Panc1 (cell line): ENCODE results near the gene MRPS27.

Experiments
- CTCF ChIP-seq: fragments of 450-650 bp; IDR thresholded peaks from 2 replicates; pipeline ENCODE4 v1.5.1; 2017; ENCODE audit warnings: mild to moderate bottlenecking
- POLR2AphosphoS5 ChIP-seq: IDR thresholded peaks from 2 replicates; pipeline ENCODE4 v1.6.1; 2012; ENCODE audit warnings: mild to moderate bottlenecking, low read depth, low read length, moderate library complexity
- SIN3A ChIP-seq: IDR thresholded peaks from 2 replicates; pipeline ENCODE4 v1.6.1; 2012; ENCODE audit warnings: low read depth, mild to moderate bottlenecking, low read length, moderate library complexity, borderline replicate concordance; ENCODE audit not compliant: insufficient read depth
- TCF7L2 ChIP-seq: IDR thresholded peaks from 2 replicates; pipeline ENCODE4 v1.6.1; 2011; ENCODE audit warnings: mild to moderate bottlenecking, low read depth, low read length, inconsistent platforms

DNA sequence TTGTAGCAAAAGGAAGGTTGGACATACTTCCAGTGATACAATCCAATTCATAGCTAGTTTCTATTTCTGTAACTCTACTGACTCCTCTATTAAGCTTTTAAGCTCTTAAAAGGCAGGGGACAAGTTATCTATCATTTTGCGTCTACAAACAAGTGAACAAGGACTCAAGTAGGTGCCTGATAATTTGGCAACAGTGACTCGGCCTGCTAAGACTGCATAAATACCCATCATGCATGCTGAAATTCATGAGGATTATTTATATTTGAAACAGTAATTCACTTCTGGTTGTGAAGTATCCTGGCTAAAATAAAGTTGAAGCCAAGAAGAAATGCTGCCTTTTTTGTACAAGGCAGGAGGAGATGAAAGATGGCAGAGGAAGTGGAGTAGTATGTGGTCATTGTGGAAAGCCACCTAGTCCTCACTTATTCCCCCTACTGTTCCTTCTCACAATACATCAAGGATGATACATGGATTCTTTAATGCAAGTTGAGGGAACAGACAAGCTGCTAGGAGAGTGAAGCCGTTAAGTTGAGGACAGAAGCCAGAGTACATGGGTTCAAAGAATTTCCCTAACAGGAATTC lies 74.0 kb downstream of the MRPS27 start:
- peak; percentile 57 for TF ChIP-seq CTCF
- no peak for TF ChIP-seq POLR2AphosphoS5
- no peak for TF ChIP-seq TCF7L2
- TF ChIP-seq SIN3A, result no peak
